HG03025 (cell line): ENCODE data around the gene SIRPA.
A peak's percentile ranks its signal among the peaks of the same experiment; 100 is the strongest.

ENCODE experiments used
- ATAC-seq: cut with Tn5 transposase; IDR thresholded peaks from one replicate; pipeline ENCODE4 v1.9.1; 2021; ENCODE audit warnings: mild to moderate bottlenecking, moderate library complexity; ENCODE audit not compliant: unreplicated experiment, low FRiP score

The SIRPA gene

GRCh38 chr20:1885940-1886693 is 9.1 kb upstream of the SIRPA start:
- no peak for ATAC-seq

- ATAC-seq: no peak
Observed at GRCh38 chr20:1887321-1887720, 7.9 kb upstream of the SIRPA start.

GRCh38 chr20:1887756-1888155 is 7.5 kb upstream of the SIRPA start:
- no peak for ATAC-seq

GRCh38 chr20:1888796-1889463 is 6.3 kb upstream of the SIRPA start:
- no peak for ATAC-seq

GRCh38 chr20:1890469-1891262 is 4.5 kb upstream of the SIRPA start:
- no peak for ATAC-seq

- no peak for ATAC-seq
Observed at GRCh38 chr20:1891263-1892118, 3.7 kb upstream of the SIRPA start.

- ATAC-seq: no peak
Observed at GRCh38 chr20:1892119-1892385, 3.2 kb upstream of the SIRPA start.

- no peak for ATAC-seq
Observed at GRCh38 chr20:1893721-1894470, 1.3 kb upstream of the SIRPA start.

GRCh38 chr20:1894471-1894950 is 696 bp upstream of the SIRPA start:
- no peak for ATAC-seq

GRCh38 chr20:1895674-1896483 is 672 bp downstream of the SIRPA start:
- no peak for ATAC-seq

- no peak for ATAC-seq
Observed at GRCh38 chr20:1896484-1897258, 1.5 kb downstream of the SIRPA start.

GRCh38 chr20:1897541-1897940 is 2.3 kb downstream of the SIRPA start:
- ATAC-seq: no peak

- ATAC-seq: peak; percentile 56
Observed at GRCh38 chr20:1897965-1898464, 2.8 kb downstream of the SIRPA start.

GRCh38 chr20:1898482-1899240 is 3.5 kb downstream of the SIRPA start:
- ATAC-seq: no peak

- ATAC-seq: no peak
Observed at GRCh38 chr20:1899241-1899525, 4.0 kb downstream of the SIRPA start.

- no peak for ATAC-seq
Observed at GRCh38 chr20:1900321-1900801, 5.2 kb downstream of the SIRPA start.

- no peak for ATAC-seq
Observed at GRCh38 chr20:1901704-1902103, 6.5 kb downstream of the SIRPA start.
